NCI-H1105 (cell line): ENCODE data around the gene UVSSA.
"Not testable (repeated sequence)": the region's sequence is repeated elsewhere in the genome, so short reads cannot be mapped to it uniquely, and the experiment has no call there.

Experiments
- DNase-seq: peaks from one replicate; lab custom pipeline; 2025; lab: John Stamatoyannopoulos, UW

The UVSSA gene

DNA sequence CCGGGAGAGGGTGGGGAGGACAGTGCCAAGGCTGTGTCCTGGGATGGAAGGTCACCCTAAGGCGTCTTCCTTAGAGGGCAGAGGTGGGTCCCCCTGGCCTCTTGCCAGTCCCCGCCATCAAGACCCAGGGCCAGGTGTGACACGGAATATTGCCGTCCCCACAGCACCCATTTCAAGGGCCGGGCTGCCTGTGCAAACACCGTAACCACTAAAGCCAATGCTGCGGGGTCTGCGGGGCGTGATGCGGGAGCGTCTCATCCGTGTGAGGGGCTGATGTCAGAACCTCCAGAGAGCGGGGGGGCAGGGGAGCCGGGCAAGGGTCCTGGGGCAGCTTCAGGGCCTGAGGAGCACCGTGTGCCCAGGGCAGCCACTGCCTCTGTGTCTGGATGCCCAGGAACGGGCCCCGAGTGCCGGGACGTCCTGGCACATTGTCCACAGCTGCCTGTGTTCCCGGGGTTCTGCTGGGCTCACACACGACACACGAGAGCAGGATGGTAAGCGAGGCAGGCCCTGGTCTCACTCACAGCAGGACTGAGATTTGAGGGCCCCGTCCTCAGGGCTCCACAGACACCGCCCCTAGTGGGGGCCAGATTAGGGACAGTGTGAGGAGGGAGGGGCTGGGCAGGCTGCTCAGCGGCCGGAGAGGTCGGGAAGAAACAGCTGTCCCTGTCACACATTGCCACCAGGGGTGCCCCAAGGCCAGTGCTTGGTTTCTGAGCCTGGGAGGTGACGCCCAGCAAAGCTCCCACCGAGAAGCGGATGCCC is 30.0 kb downstream of the UVSSA start:
- no peak for DNase-seq

DNA sequence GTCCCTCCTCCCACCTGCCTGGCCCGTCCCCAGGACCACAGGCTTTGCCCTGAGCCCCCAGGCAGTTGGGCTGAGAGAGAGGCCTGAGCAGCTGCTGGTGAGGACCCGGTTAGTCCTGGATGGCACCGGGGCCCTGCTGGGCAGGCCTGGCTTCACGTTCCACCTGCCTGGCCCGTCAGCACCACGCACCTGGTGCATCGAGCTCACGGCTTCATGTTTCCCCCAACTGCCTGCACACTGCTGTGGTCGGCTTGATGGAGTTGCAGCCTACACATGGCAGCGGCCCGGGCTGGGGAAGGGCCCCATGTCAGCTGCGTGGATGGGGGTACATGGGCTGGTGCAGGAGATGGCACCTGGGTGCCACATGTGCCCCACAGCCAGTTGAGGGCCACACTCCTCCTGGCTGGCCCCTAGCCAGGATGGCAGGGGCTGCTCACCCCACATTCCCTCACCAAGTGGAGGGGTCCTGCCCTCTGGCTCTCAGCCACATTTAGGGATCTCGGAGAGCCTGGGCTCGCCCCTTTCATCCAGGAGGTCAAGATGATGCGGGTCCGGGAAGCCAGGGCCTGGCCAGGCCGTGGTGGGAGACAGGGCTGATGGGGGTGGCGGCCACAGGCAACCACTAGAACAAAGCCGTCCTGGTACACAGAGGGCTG is 30.7 kb downstream of the UVSSA start:
- no peak for DNase-seq

DNA sequence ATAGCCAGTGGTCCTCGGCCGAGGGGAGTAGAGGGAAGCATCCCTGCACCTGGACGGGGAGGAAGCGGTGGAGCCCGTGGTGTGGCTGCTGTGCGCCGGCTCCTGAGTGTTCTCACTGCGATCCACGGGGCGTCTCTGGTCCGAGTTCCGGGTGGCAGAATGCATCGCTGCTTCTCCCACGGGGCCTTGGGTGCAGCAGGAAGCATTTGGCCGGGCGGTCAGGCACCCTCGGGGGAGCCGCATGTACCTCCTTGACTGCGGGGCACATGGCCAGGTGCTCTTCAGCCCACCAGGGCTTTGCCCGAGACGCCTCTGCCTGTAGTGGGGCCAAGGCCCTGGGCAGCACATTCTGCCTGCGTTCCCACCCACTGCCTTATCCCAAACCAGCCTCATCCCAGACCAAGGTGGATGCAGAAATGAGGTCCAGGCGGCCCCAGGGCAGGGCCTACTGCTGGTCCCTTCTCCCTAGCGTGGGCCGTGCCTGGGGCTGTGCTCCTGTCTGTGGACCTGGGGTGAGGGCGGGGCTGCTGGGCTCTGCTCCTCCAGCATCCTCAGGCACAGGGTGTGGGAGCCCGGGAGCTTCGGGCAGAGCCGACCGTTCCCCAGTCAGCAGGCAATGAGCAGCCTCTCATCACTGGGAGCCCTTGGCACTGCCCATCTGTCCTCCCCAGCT is 31.7 kb downstream of the UVSSA start:
- DNase-seq = no peak

DNA sequence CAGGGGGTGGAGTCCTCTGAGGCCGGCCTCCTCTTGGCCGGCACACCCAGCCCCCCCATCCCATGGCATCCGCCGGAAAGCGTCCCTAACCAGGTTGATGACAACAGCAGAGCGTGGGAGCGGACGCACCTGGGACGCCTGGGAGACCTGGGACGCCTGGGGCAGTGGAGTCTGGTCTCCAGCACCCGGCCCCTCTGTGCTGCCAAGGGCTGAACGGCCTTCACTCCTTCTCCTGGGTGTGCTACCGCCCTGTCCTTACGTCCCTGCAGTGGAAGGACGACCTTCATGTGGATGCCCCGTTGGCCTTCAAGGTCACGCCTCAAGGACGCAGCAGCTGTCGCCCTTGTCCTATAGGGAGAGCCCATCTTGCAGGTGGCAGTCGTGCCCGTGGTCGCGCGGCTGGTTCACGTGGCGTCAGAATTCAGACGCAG is 32.4 kb downstream of the UVSSA start:
- DNase-seq = no peak

DNA sequence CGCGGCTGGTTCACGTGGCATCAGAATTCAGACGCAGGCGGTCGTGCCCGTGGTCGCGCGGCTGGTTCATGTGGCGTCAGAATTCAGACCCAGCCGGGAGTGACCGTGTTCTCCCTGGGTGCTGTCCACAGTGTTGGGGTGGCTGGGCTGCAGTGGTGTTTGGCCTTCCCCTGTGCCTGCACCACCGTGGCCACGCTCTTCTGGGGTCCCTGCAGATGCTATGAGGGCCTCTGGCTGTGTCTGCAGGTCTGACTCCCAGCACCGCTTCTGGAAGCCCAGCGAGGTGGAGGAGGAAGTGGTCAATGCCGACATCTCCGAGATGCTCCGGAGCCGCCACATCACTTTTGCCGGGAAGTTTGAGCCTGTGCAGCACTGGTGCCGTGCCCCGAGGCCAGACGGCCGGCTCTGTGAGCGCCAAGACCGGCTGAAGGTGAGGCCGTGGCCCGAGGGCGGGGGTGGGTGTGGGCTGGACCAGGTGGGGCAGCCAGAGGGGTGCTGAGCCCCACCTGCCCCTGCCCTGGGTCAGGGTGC is 32.9 kb downstream of the UVSSA start:
- no peak for DNase-seq

DNA sequence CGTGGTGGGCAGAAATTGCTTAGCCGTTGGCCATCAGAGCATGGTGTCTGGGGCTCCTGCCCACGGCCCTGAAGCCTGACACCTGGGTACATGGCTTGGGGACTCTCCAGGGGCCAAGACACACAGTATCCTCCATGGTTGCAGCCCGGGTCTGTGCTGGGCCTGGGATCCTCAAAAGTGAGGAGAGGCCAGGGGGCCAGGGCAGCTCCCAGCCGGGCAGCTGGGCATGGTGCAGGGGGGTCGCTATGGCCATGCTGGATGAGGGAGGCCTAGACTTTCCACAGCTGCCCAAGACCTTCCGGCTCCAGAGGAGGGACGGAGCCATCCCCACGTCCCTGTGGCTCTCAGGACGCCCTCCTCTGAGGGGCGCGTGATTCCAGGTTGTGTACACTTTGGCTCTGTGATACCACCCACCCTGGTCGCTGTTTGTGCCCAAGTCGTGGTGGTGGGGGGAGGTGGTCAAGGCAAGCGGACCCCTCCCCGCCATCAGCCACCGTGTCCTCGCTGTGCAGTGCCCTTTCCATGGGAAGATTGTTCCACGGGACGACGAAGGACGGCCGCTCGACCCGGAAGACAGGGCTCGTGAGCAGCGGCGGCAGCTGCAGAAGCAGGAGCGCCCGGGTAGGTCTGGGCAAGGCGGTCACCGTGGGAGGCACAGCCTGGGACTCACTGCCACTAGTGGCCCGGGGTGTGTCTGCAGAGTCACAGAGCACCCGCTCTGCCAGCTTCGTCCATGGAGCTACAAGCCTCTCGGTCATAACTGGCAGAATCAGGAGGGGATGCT is 33.6 kb downstream of the UVSSA start:
- DNase-seq = no peak

DNA sequence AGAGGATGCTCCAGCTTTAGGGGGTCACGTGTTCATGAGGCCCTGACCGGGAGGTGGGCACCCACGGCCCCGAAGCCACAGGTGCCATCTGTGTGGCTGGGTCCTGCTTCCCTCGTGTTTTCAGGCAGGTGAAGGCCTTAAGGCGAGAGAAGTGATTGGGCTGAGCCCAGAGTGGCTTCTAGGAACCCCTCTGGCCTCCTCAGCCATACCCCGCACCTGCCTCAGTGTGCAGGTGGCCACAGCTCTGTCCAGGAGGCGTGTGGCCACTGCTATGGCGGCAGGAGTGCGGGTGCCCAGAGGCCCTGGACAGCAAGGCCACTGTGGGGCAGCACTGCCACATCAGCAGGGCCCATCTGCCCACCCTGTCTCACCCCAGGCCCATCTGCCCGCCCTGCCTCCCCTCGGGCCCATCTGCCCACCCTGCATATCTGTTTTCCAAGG is 34.2 kb downstream of the UVSSA start:
- no peak for DNase-seq

DNA sequence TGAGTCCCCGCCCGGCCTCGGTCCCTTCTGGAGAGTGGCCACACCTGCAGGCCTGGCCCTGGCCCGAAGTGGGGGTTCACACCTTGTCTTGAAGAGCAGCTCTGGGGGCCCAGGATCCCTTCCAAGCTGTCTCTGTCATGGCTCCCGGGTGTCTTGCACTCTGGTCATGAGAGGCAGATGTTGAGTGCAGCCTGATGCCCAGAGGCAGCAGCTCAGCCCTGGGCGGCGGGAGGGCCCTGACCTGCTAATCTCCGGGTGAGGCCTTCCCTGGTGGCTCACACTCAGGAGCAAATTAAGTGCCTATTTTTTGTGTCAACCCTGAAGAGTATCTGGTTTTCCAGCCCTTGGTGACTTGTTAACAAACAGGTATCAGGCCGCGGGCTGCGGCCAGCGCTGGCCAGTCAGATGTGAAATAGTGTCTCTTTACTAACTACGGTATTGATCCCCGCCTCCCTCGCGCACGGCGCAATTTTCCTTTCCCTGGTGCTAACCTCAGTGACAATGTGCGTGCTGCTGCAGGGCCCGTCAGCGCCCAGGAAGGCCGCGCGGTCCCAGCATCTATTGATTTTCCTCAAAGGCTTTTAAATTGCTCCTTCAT is 35.0 kb downstream of the UVSSA start:
- no peak for DNase-seq

DNA sequence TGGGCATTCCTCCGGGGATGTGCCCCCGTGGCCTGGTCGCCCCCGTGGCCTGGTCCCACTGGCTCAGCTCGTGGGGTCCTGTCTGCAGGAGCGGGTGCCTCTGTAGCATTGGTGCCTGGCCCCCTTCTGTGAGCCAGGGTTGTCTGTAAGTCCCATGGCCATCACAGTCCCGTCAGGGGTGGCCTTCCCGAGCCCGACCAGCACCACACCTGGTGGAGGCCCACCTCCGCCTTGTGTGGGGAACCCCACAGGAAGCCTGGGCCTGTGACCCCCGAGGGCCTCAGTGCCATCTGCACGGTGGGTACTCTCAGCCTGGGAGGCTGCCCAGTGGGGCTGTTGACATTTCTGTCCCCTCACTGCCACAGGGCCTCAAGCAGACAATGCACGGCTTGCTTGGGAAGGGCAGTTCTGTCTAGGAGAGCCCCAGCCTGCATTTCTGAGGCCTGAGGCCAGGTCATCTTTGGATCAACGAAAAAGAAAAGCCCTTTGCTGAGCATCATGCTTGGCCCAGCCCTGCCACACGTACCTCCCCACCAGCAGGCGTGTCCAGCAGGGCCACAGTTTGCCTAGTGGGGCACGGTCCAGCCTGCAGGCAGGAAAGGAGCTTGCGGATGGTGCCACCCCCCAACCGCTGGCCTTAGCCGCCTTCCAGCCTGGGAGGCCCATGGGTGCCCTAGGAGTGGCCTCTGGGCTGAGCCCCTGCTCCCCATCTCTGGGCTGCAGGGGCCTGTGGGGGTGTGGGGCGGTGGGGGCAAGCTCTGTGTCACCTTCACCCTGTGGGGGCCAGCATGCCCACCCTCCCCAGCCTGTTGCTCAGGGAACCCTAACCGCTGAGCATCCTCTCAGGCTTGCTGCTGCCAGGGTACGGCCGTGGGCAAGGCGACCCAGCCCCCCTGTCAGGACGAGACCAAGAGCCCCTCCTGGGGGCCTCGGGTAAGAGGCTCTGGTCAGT is 36.0 kb downstream of the UVSSA start:
- no peak for DNase-seq

DNA sequence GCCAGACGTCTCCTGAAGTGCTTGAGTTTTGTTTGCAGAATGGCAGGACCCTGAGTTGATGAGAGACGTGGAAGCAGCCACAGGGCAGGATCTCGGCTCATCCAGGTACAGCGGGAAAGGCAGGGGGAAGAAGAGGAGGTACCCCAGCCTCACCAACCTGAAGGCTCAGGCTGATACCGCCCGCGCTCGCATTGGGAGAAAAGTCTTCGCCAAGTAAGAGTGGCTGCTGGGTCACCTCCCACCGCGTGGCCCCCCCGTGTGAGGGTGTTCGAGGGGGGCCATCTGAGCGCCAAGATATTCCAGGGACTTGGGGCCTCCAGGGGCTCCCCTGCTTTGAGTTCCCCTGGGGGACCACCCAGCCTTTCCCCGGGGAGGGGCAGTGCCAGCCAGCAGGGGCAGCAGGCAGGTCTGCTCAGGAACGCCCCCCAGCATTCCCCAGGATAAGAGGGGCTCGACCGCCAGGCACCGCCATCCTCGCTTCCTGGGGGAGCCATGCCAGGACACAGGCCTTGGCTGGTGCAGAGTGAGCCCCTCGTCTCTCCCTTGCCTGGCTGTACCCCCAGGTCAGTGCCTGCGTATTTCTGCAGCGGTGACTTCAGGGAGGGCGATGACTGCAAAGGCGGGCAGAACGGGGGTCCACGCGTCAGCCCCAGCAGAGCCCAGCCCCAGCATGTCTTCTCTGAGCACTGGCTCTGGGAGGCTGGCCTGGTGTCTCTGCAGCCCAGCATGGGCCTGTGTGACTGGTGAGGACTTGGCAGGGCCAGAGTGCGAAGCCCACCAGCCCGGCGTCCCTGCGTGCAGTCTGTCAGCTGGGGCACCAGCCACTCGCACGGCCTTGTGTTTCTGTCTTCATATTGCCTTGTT is 37.0 kb downstream of the UVSSA start:
- no peak for DNase-seq

DNA sequence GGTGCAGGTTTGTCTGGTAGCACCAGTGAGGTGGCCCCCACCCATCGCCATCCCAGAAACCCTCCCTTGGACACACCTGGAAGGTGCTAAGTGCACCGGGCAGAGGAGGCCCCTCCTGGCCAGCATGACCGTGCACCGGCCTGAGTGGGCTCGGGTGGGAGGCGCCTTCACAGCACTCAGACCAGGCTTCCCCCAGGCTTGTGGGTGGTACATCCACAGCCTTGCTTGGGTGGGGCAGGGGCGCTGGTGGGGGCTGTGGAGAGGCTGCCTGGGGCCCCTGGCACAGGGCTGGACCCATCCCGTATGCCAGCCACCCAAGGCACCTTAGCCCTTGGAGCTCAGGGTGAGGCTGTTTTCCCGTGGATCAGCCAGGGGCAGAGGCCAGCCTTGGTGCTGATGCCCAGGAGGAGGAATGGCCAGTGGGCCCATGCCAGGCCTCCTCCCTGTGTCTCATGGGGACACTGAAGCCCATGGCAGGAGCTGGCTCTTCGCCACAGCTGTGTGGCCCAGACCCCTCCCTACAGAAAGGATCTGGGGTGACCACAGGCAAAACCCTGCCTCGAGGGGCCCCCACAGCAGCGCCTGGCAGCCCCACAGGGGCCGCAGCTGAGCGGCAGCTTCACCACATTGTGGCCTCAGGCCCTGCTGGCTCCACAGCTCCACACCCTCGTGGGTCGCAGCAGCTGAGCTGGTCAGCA is 37.8 kb downstream of the UVSSA start:
- no peak for DNase-seq

DNA sequence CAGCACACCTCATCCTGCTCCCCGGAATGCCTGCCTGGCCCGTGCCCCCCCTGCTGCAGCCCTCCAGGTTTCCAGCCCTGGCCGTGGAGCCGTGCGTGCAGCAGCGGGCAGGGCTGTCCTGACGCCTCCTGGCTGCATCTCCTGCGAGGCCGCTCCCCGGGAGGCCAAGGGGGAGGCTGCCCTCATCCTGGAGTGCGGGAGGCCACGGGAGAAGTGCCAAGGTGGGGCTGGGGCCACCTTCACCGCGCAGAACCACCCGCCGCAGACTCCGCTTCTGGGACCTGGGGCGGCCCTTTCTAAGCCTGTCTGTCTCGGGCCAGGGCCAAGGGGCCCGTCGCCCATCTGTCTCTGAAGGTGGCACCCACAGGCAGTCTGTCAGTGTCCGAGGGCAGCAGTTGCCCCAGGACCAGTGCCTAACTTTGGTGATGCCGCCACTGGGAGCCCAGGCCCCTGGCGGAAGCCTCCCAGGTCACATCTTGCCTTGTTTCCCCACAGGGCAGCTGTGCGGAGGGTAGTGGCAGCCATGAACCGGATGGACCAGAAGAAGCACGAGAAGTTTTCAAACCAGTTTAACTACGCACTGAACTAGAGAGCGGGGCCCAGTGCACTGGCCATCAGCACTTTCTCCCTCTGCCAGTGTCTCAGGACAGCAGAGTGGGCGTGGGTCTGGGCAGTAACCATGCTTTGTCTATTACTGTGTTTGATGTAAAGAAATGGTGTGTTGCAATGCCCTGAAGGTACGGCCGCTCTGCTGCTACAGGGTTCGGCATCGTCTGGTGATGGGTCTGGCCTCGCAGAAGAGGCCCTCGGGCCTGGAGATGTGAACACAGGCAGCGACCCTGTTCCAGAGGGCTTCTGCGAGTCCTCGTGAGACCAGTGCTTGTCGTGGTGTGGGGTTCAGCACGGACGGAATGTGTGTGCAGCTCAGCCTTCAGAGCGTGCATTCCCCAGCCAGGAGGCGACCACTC is 38.6 kb downstream of the UVSSA start:
- DNase-seq = no peak

DNA sequence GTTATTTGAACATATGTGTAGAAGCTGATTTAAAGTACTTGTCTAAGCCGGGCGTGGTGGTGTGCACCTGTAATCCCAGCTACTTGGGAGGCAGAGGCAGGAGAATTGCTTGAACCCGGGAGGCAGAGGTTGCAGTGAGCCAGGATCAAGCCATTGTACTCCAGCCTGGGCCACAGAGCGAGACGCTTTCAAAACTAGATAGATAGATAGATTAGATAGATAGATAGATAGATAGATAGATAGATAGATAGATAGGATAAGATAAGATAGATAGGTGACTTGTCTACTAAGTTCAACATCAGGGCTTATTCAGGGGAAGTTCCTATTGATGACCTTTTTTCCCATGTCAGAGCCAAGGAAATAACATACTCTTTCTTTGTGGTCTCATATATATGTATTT is 46.4 kb downstream of the UVSSA start:
- DNase-seq = not testable (repeated sequence)

DNA sequence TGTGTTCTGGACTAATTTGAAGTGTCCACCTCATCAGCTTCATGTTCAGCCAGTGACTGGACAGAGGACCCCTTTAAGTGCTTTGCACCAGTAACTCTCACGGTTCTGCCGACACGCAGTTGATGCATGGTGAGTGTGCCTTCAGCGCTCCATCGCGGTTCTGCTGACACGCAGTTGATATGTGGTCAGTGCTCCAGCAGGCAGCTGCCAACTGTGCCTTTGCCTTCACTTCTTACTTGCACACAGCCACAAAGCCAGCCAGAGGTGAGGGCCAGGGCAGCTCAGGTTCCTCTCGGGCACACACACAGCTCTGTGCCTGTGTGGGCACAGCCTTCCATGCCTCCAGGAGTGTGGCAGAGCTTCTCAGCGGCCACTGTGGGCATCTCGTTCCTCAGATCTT is 46.9 kb downstream of the UVSSA start:
- DNase-seq = no peak

DNA sequence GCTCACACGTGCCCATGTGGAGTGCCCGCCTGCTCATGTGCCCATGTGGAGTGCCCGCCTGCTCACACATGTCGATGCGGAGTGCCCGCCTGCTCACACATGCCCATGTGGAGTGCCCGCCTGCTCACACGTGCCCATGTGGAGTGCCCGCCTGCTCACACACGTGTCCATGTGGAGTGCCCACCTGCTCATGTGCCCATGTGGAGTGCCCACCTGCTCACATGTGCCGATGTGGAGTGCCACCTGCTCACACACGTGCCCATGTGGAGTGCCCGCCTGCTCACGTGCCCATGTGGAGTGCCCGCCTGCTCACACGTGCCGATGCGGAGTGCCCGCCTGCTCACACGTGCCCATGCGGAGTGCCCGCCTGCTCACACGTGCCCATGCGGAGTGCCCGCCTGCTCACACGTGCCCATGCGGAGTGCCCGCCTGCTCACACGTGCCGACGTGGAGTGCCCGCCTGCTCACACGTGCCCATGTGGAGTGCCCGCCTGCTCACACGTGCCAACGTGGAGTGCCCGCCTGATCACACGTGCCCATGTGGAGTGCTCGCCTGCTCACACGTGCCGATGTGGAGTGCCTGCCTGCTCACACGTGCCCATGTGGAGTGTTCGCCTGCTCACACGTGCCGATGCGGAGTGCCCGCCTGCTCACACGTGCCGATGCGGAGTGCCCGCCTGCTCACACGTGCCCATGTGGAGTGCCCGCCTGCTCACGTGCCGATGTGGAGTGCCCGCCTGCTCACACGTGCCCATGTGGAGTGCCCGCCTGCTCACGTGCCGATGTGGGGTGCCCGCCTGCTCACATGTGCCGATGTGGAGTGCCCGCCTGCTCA is 47.8 kb downstream of the UVSSA start:
- DNase-seq = not testable (repeated sequence)

DNA sequence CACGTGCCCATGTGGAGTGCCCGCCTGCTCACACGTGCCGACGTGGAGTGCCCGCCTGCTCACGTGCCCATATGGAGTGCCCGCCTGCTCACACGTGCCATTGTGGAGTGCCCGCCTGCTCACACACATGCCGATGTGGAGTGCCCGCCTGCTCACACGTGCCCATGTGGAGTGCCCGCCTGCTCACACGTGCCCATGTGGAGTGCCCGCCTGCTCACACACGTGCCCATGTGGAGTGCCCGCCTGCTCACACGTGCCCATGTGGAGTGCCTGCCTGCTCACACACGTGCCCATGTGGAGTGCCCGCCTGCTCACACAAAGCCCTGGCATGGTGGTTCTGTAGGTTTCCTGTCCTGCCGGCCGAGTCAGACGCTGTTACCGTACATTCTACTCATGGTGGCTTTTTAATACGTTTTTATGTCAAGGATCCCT is 48.4 kb downstream of the UVSSA start:
- not testable (repeated sequence) for DNase-seq
